IMR-90 (cell line): ENCODE results near the gene MERTK. TPM values are rescaled to one million over a fixed set of nuclear protein-coding genes. Genes with fewer than 3 reads are reported as not detected.
A peak's percentile ranks its signal among the peaks of the same experiment; 100 is the strongest.

Source experiments
- ATAC-seq: fragments of 200-7000 bp; cut with Tn5 transposase; 2 replicates; pipeline ENCODE4 v1.9.1; 2020; ENCODE audit warnings: low read depth, mild to moderate bottlenecking, moderate library complexity
- BruUV-seq: library from RNA; stranded (reverse); fragments of 400-500 nt; replicated peaks from 2 replicates; lab custom pipeline; 2021; lab: Mats Ljungman, UMichigan
- CTCF ChIA-PET: fragments of 300-600 bp; formaldehyde crosslinking; extraction: SDS; loops from one replicate; lab custom pipeline; 2021; ENCODE audit warnings: antibody characterized with exemption; lab: Yijun Ruan, JAX
- POLR2A ChIA-PET: fragments of 300-600 bp; sonication (Branson Sonifier 250); formaldehyde crosslinking; loops from one replicate; lab custom pipeline; 2022; ENCODE audit warnings: antibody characterized with exemption; ENCODE audit not compliant: unreplicated experiment; lab: Charles Lee
- DNase-seq: peaks from one replicate; pipeline ENCODE4 v3.0.0; 2013
- H2AFZ ChIP-seq: replicated peaks from 2 replicates; pipeline ENCODE3; 2013; ENCODE audit warnings: low read length, mild to moderate bottlenecking; ENCODE audit not compliant: poor library complexity
- H2AK5ac ChIP-seq: 2 replicates; pipeline ENCODE4 v1.6.1; 2013; ENCODE audit warnings: low read depth, low read length, inconsistent platforms
- H2AK9ac ChIP-seq: replicated peaks from 2 replicates; pipeline ENCODE3; 2013; ENCODE audit warnings: mild to moderate bottlenecking, low read depth, low read length, moderate library complexity; ENCODE audit not compliant: poor library complexity
- H2BK120ac ChIP-seq: 2 replicates; pipeline ENCODE4 v1.6.1; 2013; ENCODE audit warnings: low read depth, low read length, inconsistent platforms
- H2BK15ac ChIP-seq: 3 replicates; pipeline ENCODE4 v1.6.1; 2013; ENCODE audit warnings: low read depth, low read length, inconsistent platforms
- H2BK20ac ChIP-seq: 2 replicates; pipeline ENCODE4 v1.6.1; 2013; ENCODE audit warnings: low read depth, mild to moderate bottlenecking, inconsistent platforms, low read length, moderate library complexity
- H2BK5ac ChIP-seq: 2 replicates; pipeline ENCODE4 v1.6.1; 2013; ENCODE audit warnings: mild to moderate bottlenecking, low read depth, low read length, inconsistent platforms; ENCODE audit not compliant: poor library complexity, severe bottlenecking
- H3K14ac ChIP-seq: replicated peaks from 2 replicates; pipeline ENCODE4 v1.6.1; 2013; ENCODE audit warnings: low read depth, low read length, inconsistent platforms
- H3K18ac ChIP-seq: 2 replicates; pipeline ENCODE4 v1.6.1; 2013; ENCODE audit warnings: low read depth, low read length, control low read depth
- H3K23ac ChIP-seq: 2 replicates; pipeline ENCODE4 v1.6.1; 2013; ENCODE audit warnings: low read depth, low read length, inconsistent platforms
- H3K27ac ChIP-seq: 2 replicates; pipeline ENCODE4 v1.5.1; 2013; ENCODE audit warnings: mild to moderate bottlenecking, control low read depth, low read length; ENCODE audit not compliant: insufficient read depth
- H3K27me3 ChIP-seq: 2 replicates; pipeline ENCODE4 v1.6.1; 2013; ENCODE audit warnings: low read length; ENCODE audit not compliant: control insufficient read depth, insufficient read depth
- H3K36me3 ChIP-seq: 2 replicates; pipeline ENCODE4 v1.6.1; 2013; ENCODE audit warnings: low read length, mixed read lengths; ENCODE audit not compliant: control insufficient read depth, insufficient read depth
- H3K4ac ChIP-seq: 2 replicates; pipeline ENCODE4 v1.6.1; 2013; ENCODE audit warnings: low read depth, low read length, inconsistent platforms
- H3K4me1 ChIP-seq: 2 replicates; pipeline ENCODE4 v1.6.1; 2013; ENCODE audit warnings: low read length, mixed read lengths; ENCODE audit not compliant: control insufficient read depth, insufficient read depth
- H3K4me2 ChIP-seq: 2 replicates; pipeline ENCODE4 v1.6.1; 2013; ENCODE audit warnings: low read depth, mild to moderate bottlenecking, control low read depth, low read length, moderate library complexity
- H3K4me3 ChIP-seq: 2 replicates; pipeline ENCODE4 v1.5.1; 2013; ENCODE audit warnings: low read depth, mild to moderate bottlenecking, control low read depth, low read length, moderate library complexity; ENCODE audit not compliant: insufficient read depth
- H3K56ac ChIP-seq: 2 replicates; pipeline ENCODE4 v1.6.1; 2013; ENCODE audit warnings: low read length, inconsistent platforms; ENCODE audit not compliant: insufficient read depth; ENCODE audit errors: extremely low read depth
- H3K79me1 ChIP-seq, 2 experiments: 2 replicates each; pipeline ENCODE4 v1.6.1; 2013; ENCODE audit warnings: low read length in 2 of 2, inconsistent platforms in 1 of 2, low read depth in 1 of 2
- H3K9ac ChIP-seq: 2 replicates; pipeline ENCODE4 v1.6.1; 2013; ENCODE audit warnings: low read depth, low read length, control low read depth
- H3K9me1 ChIP-seq: 2 replicates; pipeline ENCODE4 v1.6.1; 2013; ENCODE audit warnings: low read length, inconsistent platforms; ENCODE audit not compliant: insufficient read depth
- H3K9me3 ChIP-seq: 2 replicates; pipeline ENCODE4 v1.6.1; 2013; ENCODE audit warnings: low read length; ENCODE audit not compliant: control insufficient read depth, insufficient read depth
- H4K20me1 ChIP-seq: 2 replicates; pipeline ENCODE4 v1.6.1; 2013; ENCODE audit warnings: low read length, inconsistent platforms; ENCODE audit not compliant: insufficient read depth
- H4K5ac ChIP-seq: 2 replicates; pipeline ENCODE4 v1.6.1; 2013; ENCODE audit warnings: mild to moderate bottlenecking, low read depth, low read length, control low read depth
- H4K8ac ChIP-seq, 2 experiments: 2 replicates each; pipeline ENCODE4 v1.6.1; 2013; ENCODE audit warnings: low read depth in 2 of 2, low read length in 2 of 2, control low read depth in 1 of 2, inconsistent platforms in 1 of 2
- H4K91ac ChIP-seq: 2 replicates; pipeline ENCODE4 v1.6.1; 2013; ENCODE audit warnings: low read depth, low read length, inconsistent platforms; ENCODE audit not compliant: insufficient read depth
- BHLHE40 ChIP-seq: fragments of 150-350 bp; IDR thresholded peaks from 2 replicates; pipeline ENCODE4 v1.6.1; 2016; ENCODE audit warnings: mild to moderate bottlenecking, low read depth, low read length
- CEBPB ChIP-seq: IDR thresholded peaks from 2 replicates; pipeline ENCODE4 v1.6.1; 2012; ENCODE audit warnings: low read depth, low read length, improper control_type of control experiment
- CHD1 ChIP-seq: IDR thresholded peaks from 2 replicates; pipeline ENCODE4 v1.6.1; 2012; ENCODE audit warnings: low read depth, low read length, improper control_type of control experiment
- CTCF ChIP-seq: conservative IDR thresholded peaks from 2 replicates; pipeline ENCODE4 v1.5.1; 2012; ENCODE audit warnings: mild to moderate bottlenecking, low read depth, low read length, improper control_type of control experiment
- ELK1 ChIP-seq: fragments of 150-350 bp; IDR thresholded peaks from 2 replicates; pipeline ENCODE4 v1.6.1; 2016; ENCODE audit warnings: low read depth, mild to moderate bottlenecking, low read length, moderate library complexity, borderline replicate concordance
- FOS ChIP-seq: fragments of 150-350 bp; IDR thresholded peaks from 2 replicates; pipeline ENCODE4 v1.6.1; 2016; ENCODE audit warnings: low read depth, low read length
- MAFK ChIP-seq: IDR thresholded peaks from 2 replicates; pipeline ENCODE4 v1.6.1; 2012; ENCODE audit warnings: low read depth, low read length, improper control_type of control experiment
- MAZ ChIP-seq: IDR thresholded peaks from 2 replicates; pipeline ENCODE4 v1.6.1; 2012; ENCODE audit warnings: low read depth, mild to moderate bottlenecking, low read length, improper control_type of control experiment, moderate library complexity, borderline replicate concordance
- MXI1 ChIP-seq: IDR thresholded peaks from 2 replicates; pipeline ENCODE4 v1.6.1; 2012; ENCODE audit warnings: low read depth, mild to moderate bottlenecking, low read length, moderate library complexity, borderline replicate concordance
- NFE2L2 ChIP-seq: fragments of 150-350 bp; IDR thresholded peaks from 2 replicates; pipeline ENCODE4 v1.6.1; 2016; ENCODE audit warnings: low read depth, mild to moderate bottlenecking, low read length
- POLR2A ChIP-seq: IDR thresholded peaks from 2 replicates; pipeline ENCODE4 v1.6.1; 2012; ENCODE audit warnings: mild to moderate bottlenecking, low read depth, low read length
- RAD21 ChIP-seq: IDR thresholded peaks from 2 replicates; pipeline ENCODE4 v1.6.1; 2012; ENCODE audit warnings: low read length, improper control_type of control experiment
- RCOR1 ChIP-seq: IDR thresholded peaks from 2 replicates; pipeline ENCODE4 v1.6.1; 2012; ENCODE audit warnings: mild to moderate bottlenecking, low read length, improper control_type of control experiment; ENCODE audit not compliant: insufficient replicate concordance
- RFX5 ChIP-seq: IDR thresholded peaks from 2 replicates; pipeline ENCODE4 v1.8.0; 2012; ENCODE audit warnings: low read depth, mild to moderate bottlenecking, low read length, moderate library complexity
- SMC3 ChIP-seq: fragments of 150-350 bp; IDR thresholded peaks from 2 replicates; pipeline ENCODE4 v1.6.1; 2016; ENCODE audit warnings: low read depth, mild to moderate bottlenecking, antibody characterized with exemption, low read length, moderate library complexity
- USF2 ChIP-seq: fragments of 150-350 bp; IDR thresholded peaks from 2 replicates; pipeline ENCODE4 v1.6.1; 2017; ENCODE audit warnings: mild to moderate bottlenecking, antibody characterized with exemption, low read length, low read depth
- WGBS, 2 experiments: methylation state at CpG; one replicate each; pipeline versions ENCODE4 v1.1.5 to v1.1.7; 2013; ENCODE audit warnings: missing lambda C conversion rate in 2 of 2; ENCODE audit not compliant: insufficient read length in 1 of 2; ENCODE audit errors: extremely low coverage in 2 of 2; 5-methylcytosine and 5-hydroxymethylcytosine counted together
- dilution Hi-C: fragments of 300-500 bp; cut with HindIII; formaldehyde crosslinking; loops from one replicate; pipeline ENCODE4 v1.14.3; 2018; ENCODE audit warnings: low sequenced_read_pairs; ENCODE audit not compliant: unreplicated experiment
- in situ Hi-C: fragments of 300-500 bp; cut with MboI; formaldehyde crosslinking; loops from 3 replicates; pipeline ENCODE4 v1.14.3; 2019; ENCODE audit warnings: low sequenced_read_pairs, inconsistent platforms, mixed read lengths
- intact Hi-C: fragments of 100-400 bp; cut with micrococcal nuclease; formaldehyde crosslinking; loops from 2 replicates; pipeline ENCODE4 v1.10.0; 2022
- polyA plus RNA-seq, 3 experiments: library from polyadenylated mRNA; depleted of rRNA; stranded (reverse); fragments of >200 nt; gene quantifications; 2 replicates each; pipeline ENCODE4 v1.2.3, GENCODE V29; 2012; ENCODE audit warnings: low replicate concordance in 1 of 3
- total RNA-seq: library from RNA; depleted of rRNA; stranded (reverse); fragments of >200 nt; gene quantifications from 2 replicates; pipeline ENCODE4 v1.2.3, GENCODE V29; 2012

MERTK gene
- total and polyA plus RNA-seq, 2 of the 4 experiments (the other 2 are of a cell fraction) = 0.36 to 0.62 TPM

- no peaks in the 10 kb centered on the region for H3K9me1 ChIP-seq
- peaks cover 4% of the 10 kb centered on the region for H3K9me3 ChIP-seq
- no peak overlapping the region for H3K23ac ChIP-seq
- DNase-seq (peak; percentile 95), ATAC-seq (peak; percentile 96)
- peak overlapping the region; percentile 2; the same call in 1 of the 2 replicates for H3K4me2 ChIP-seq
- H3K4ac ChIP-seq = no peak overlapping the region
- H2BK120ac ChIP-seq = no peak overlapping the region
- no peak overlapping the region for H2AK9ac ChIP-seq
- 30% methylated on average over 2 of the region's 11 CpGs; no CpG with 5 or more reads in 1 of the 2 experiments for WGBS, 2 experiments
- no peaks in the 10 kb centered on the region for H3K36me3 ChIP-seq
- H2AFZ ChIP-seq = no peak overlapping the region
- no peak overlapping the region for H3K9ac ChIP-seq
- H3K4me1 ChIP-seq = peaks cover 7% of the 10 kb centered on the region
- BruUV-seq = no TSS peak
- intact Hi-C loops (no loop called here), in situ Hi-C loops (no loop called here), dilution Hi-C loops (no loop called here)
- ChIA-PET POLR2A (no interaction called here), CTCF (no interaction called here)
- H3K79me1 ChIP-seq = no peaks in the 10 kb centered on the region
- no peak overlapping the region for H3K18ac ChIP-seq
- no peak overlapping the region for H3K27ac ChIP-seq
- H4K5ac ChIP-seq = no peak overlapping the region
- peaks cover 10% of the 10 kb centered on the region; the same call in 1 of the 2 replicates for H3K27me3 ChIP-seq
- H3K14ac ChIP-seq = no peak overlapping the region
- no peak overlapping the region for H2BK5ac ChIP-seq
- no peak for TF ChIP-seq CTCF
- TF ChIP-seq FOS = peak; percentile 79
- no peak for TF ChIP-seq ELK1
- no peak for TF ChIP-seq RFX5
- TF ChIP-seq CHD1 = no peak
- TF ChIP-seq BHLHE40 = peak; percentile 99
- peak; percentile 67 for TF ChIP-seq MXI1
- peak; percentile 37; the same call in 1 of the 2 replicates for TF ChIP-seq CEBPB
- TF ChIP-seq RAD21 = no peak
- TF ChIP-seq RCOR1 = peak; percentile 92
- TF ChIP-seq NFE2L2 = peak; percentile 30; the same call in 1 of the 2 replicates
- TF ChIP-seq MAZ = no peak; the same call in 1 of the 2 replicates
- TF ChIP-seq MAFK = no peak
- TF ChIP-seq USF2 = peak; percentile 86
- no peak for TF ChIP-seq POLR2A
- no peak for TF ChIP-seq SMC3
- H2BK15ac ChIP-seq = no peak overlapping the region
- H4K91ac ChIP-seq = no peak overlapping the region
- H4K20me1 ChIP-seq = no peaks in the 10 kb centered on the region
- no peak overlapping the region for H3K4me3 ChIP-seq
- H2AK5ac ChIP-seq = no peak overlapping the region
- no peak overlapping the region for H4K8ac ChIP-seq
- H3K56ac ChIP-seq = no peak overlapping the region
- H2BK20ac ChIP-seq = no peak overlapping the region
Measured at GRCh38 chr2:111975053-111975552, 76.7 kb downstream of the MERTK start.
